A673 (cell line): ENCODE data around the gene CDKAL1. TPM values are rescaled to one million over a fixed set of nuclear protein-coding genes. Genes with fewer than 3 reads are reported as not detected.

Experiments used
- BruUV-seq: library from RNA; stranded (reverse); fragments of 400-500 nt; replicated peaks from 2 replicates; lab custom pipeline; 2021; lab: Mats Ljungman, UMichigan
- CTCF ChIA-PET: fragments of 300-600 bp; sonication (Branson Sonifier 250); formaldehyde crosslinking; loops from one replicate; lab custom pipeline; 2022; ENCODE audit warnings: antibody characterized with exemption; lab: Charles Lee
- POLR2A ChIA-PET: fragments of 300-600 bp; sonication (Branson Sonifier 250); formaldehyde crosslinking; loops from one replicate; lab custom pipeline; 2022; ENCODE audit warnings: antibody characterized with exemption; ENCODE audit not compliant: low non-redundant PET; lab: Charles Lee
- DNase-seq: peaks from one replicate; pipeline ENCODE4 v3.0.0-alpha.2; 2015; ENCODE audit warnings: low spot score
- H3K27ac ChIP-seq: fragments of 200-600 bp; sonication (generic); 2 replicates; pipeline ENCODE4 v1.5.1; 2016; ENCODE audit warnings: mixed run types, low read depth, mild to moderate bottlenecking, mixed read lengths, antibody characterized with exemption, low read length; ENCODE audit not compliant: poor library complexity, severe bottlenecking
- H3K27me3 ChIP-seq: fragments of 200-600 bp; sonication (generic); replicated peaks from 2 replicates; pipeline ENCODE4 v1.6.1; 2017; ENCODE audit warnings: mixed run types, low read depth, mild to moderate bottlenecking, mixed read lengths, antibody characterized with exemption, low read length; ENCODE audit not compliant: insufficient read depth, poor library complexity
- H3K36me3 ChIP-seq: fragments of 200-600 bp; sonication (generic); 2 replicates; pipeline ENCODE4 v1.6.1; 2016; ENCODE audit warnings: mixed run types, mild to moderate bottlenecking, mixed read lengths, antibody characterized with exemption, low read length; ENCODE audit not compliant: insufficient read depth, poor library complexity, severe bottlenecking
- H3K4me1 ChIP-seq: fragments of 200-600 bp; sonication (generic); 2 replicates; pipeline ENCODE4 v1.6.1; 2017; ENCODE audit warnings: mixed run types, mild to moderate bottlenecking, mixed read lengths, antibody characterized with exemption, low read length; ENCODE audit not compliant: insufficient read depth, poor library complexity, severe bottlenecking
- H3K4me3 ChIP-seq: fragments of 200-600 bp; sonication (generic); 2 replicates; pipeline ENCODE4 v1.5.1; 2016; ENCODE audit warnings: low read depth, mixed run types, mild to moderate bottlenecking, mixed read lengths, low read length; ENCODE audit not compliant: poor library complexity, severe bottlenecking
- H3K9me3 ChIP-seq: fragments of 200-600 bp; sonication (generic); 2 replicates; pipeline ENCODE4 v1.6.1; 2016; ENCODE audit warnings: mixed run types, low read depth, mild to moderate bottlenecking, mixed read lengths, antibody characterized with exemption, low read length; ENCODE audit not compliant: poor library complexity, severe bottlenecking
- EZH2 ChIP-seq: fragments of 200-600 bp; sonication (generic); IDR thresholded peaks from 2 replicates; pipeline ENCODE4 v1.6.1; 2017; ENCODE audit warnings: borderline replicate concordance, low read depth, mild to moderate bottlenecking, mixed read lengths, antibody characterized with exemption, low read length; ENCODE audit not compliant: poor library complexity, severe bottlenecking
- intact Hi-C: fragments of 100-400 bp; cut with micrococcal nuclease; formaldehyde crosslinking; loops from one replicate; pipeline ENCODE4 v1.10.0; 2022; ENCODE audit not compliant: unreplicated experiment
- total RNA-seq: library from RNA; stranded (reverse); gene quantifications from 2 replicates; pipeline ENCODE4 v1.2.3, GENCODE V29; 2021
- TF ChIP-seq, protein P1 (sequence below): fragments of 300-800, 200-600 bp; sonication (generic); conservative IDR thresholded peaks from 2 replicates; pipeline ENCODE4 v1.5.1; 2017; ENCODE audit warnings: low read depth, mild to moderate bottlenecking, antibody characterized with exemption, low read length, moderate library complexity, mixed read lengths

CDKAL1 gene
- total RNA-seq, 1 experiment from 2014 or later, result 35.5 TPM

DNA sequence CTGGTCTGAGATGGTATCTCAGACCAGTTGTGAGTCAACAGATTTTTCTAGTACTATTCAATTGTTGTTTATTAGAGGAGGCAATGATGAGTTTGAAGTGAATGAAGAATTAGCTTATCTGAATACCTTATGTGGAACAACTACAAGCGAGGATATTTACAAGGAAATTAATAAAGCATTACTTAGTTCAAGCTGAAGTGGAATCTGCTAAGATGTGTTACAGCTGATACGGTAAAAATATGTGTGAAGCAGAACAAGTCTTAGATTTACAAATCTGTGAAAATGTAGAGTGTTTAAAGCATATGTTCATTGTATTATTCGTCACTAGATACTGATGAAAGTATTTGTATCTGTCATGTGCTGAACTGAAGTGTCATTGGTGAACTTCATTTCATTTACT is 272.4 kb downstream of the CDKAL1 start:
- Histone ChIP-seq H3K27ac (no peak overlapping the region), H3K9me3 (peaks cover 10% of the 10 kb centered on the region), H3K4me1 (peaks cover 22% of the 10 kb centered on the region), H3K27me3 (no peaks in the 10 kb centered on the region), H3K36me3 (peaks cover 4% of the 10 kb centered on the region), H3K4me3 (no peak overlapping the region)
- TF ChIP-seq, protein P1, sequence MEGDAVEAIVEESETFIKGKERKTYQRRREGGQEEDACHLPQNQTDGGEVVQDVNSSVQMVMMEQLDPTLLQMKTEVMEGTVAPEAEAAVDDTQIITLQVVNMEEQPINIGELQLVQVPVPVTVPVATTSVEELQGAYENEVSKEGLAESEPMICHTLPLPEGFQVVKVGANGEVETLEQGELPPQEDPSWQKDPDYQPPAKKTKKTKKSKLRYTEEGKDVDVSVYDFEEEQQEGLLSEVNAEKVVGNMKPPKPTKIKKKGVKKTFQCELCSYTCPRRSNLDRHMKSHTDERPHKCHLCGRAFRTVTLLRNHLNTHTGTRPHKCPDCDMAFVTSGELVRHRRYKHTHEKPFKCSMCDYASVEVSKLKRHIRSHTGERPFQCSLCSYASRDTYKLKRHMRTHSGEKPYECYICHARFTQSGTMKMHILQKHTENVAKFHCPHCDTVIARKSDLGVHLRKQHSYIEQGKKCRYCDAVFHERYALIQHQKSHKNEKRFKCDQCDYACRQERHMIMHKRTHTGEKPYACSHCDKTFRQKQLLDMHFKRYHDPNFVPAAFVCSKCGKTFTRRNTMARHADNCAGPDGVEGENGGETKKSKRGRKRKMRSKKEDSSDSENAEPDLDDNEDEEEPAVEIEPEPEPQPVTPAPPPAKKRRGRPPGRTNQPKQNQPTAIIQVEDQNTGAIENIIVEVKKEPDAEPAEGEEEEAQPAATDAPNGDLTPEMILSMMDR, result no peak
- intact Hi-C loops, result no loop called here
- ChIA-PET CTCF (no interaction called here), POLR2A (no interaction called here)
- DNase-seq, result no peak
- no TSS peak for BruUV-seq

DNA sequence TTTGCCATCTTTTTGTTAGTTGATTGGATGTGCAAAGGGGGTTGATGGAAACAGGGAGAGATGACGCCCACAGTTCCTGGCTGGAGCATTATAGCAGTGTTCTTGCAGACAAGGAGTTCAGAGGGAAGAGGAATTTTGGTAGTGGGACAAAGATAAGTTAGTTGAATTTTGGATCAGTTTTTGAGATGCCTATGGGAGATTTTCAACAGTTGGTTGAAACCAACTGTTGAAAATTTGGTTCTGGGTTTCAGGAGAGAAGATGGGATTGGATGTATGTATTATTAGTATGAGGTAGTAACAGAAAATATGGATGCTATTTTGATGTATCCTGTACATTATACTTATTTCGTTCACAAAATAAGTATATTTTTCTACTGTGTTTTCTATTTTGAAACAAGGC is 274.2 kb downstream of the CDKAL1 start:
- H3K9me3 ChIP-seq, result peaks cover 10% of the 10 kb centered on the region
- BruUV-seq, result no TSS peak
- peaks cover 11% of the 10 kb centered on the region for H3K4me1 ChIP-seq
- TF ChIP-seq, protein P1, result no peak
- TF ChIP-seq EZH2, result no peak
- intact Hi-C loops, result no loop called here
- no peak for DNase-seq
- H3K27ac ChIP-seq, result no peak overlapping the region
- peaks cover 4% of the 10 kb centered on the region for H3K36me3 ChIP-seq
- H3K4me3 ChIP-seq, result no peak overlapping the region
- POLR2A ChIA-PET, result no interaction called here
- no peaks in the 10 kb centered on the region for H3K27me3 ChIP-seq
- CTCF ChIA-PET, result no interaction called here

DNA sequence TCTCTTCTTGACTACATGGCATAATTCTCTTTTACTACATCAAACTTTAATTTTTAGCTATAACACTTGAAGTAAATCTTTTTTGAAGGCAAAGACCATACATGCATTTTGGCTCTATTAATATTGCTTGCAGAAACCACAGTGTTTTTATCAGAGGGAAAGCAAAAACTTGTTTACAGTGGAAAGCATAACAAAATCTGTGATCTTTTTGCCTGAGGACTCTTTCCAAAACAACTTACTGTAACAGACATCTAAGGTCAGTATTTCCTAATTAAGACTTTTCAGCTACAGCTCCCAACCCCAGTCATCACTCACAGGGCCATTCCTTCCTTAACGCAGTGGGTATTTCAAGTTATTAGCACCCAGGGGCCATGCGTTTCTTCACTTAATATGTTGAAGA is 274.7 kb downstream of the CDKAL1 start:
- POLR2A ChIA-PET, result no interaction called here
- no peak overlapping the region for H3K27ac ChIP-seq
- no TSS peak for BruUV-seq

More for the DNA sequence above, 274.7 kb downstream of the CDKAL1 start:
- CTCF ChIA-PET, result no interaction called here
- intact Hi-C loops, result no loop called here
- Histone ChIP-seq H3K9me3 (peaks cover 10% of the 10 kb centered on the region), H3K36me3 (peaks cover 4% of the 10 kb centered on the region), H3K4me3 (no peak overlapping the region), H3K4me1 (peaks cover 11% of the 10 kb centered on the region), H3K27me3 (no peaks in the 10 kb centered on the region)
- DNase-seq, result no peak
- TF ChIP-seq EZH2, result no peak
- TF ChIP-seq, protein P1, result no peak
